ENCODE data around the gene NAV3. TPM values are rescaled to one million over a fixed set of nuclear protein-coding genes. Genes with fewer than 3 reads are reported as not detected.

The NAV3 gene
- total RNA-seq, 1 experiment from 2014 or later = 18.0 TPM

DNA sequence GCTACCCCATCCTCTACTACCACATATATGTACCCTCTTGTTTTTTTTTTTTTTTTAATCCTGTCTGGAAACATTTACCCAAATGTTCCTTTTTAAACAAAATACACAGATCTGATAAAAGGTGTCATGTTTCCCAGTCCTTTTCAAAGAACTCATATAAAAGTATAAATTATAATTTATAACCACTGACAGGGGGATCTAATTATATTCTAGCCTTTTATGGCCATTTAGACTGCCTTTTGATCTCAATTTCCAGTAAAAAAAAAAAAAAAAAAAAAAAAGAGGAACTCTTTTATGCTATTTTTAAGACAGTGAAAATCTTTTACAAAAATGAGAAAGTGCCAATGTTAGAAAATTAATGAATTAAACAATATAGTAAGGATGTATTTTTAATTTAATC, 65.0 kb downstream of the NAV3 start:
- no peak for DNase-seq (ENCODE audit: low spot score)
- intact Hi-C loops (cut with micrococcal nuclease; ENCODE audit: unreplicated experiment) = no loop called here
- Histone ChIP-seq H3K4me1 (ENCODE audit: insufficient read depth, low read length, poor library complexity, severe bottlenecking) (no peaks in the 10 kb centered on the region), H3K27ac (ENCODE audit: low read depth, low read length, poor library complexity, severe bottlenecking) (no peak overlapping the region), H3K27me3 (replicated peaks; ENCODE audit: insufficient read depth, low read depth, low read length, poor library complexity) (no peaks in the 10 kb centered on the region), H3K36me3 (ENCODE audit: insufficient read depth, low read length, poor library complexity, severe bottlenecking) (no peaks in the 10 kb centered on the region), H3K9me3 (ENCODE audit: low read depth, low read length, poor library complexity, severe bottlenecking) (no peaks in the 10 kb centered on the region), H3K4me3 (ENCODE audit: low read depth, low read length, poor library complexity, severe bottlenecking) (no peak overlapping the region)
- POLR2A ChIA-PET (ENCODE audit: low non-redundant PET) = no interaction called here
- no TSS peak for BruUV-seq (replicated peaks)
- CTCF ChIA-PET = no interaction called here
- TF ChIP-seq CTCF (conservative IDR thresholded peaks at IDR 0.05; ENCODE audit: low read depth, low read length) (no peak), EZH2 (IDR thresholded peaks at IDR 0.05; ENCODE audit: borderline replicate concordance, low read depth, low read length, poor library complexity, severe bottlenecking) (no peak)

DNA sequence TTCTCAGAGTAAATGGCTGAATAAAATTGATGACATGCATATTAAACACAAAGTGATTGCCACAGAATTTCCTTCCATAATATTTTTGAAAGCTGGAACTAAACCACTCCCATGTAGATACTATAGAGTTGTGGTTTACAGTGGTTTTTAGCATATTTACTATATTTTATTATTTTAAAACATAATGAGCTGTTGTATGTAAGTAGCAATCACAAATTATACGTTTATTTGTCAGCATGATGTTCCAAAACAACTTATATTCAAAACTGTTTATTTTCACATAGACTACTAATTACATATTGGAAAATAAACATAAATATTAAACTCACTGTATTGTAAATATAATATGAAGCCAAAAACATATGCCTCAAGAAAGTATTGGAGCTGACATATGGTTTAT, 77.2 kb downstream of the NAV3 start:
- Histone ChIP-seq H3K4me1 (ENCODE audit: insufficient read depth, low read length, poor library complexity, severe bottlenecking) (no peaks in the 10 kb centered on the region), H3K36me3 (ENCODE audit: insufficient read depth, low read length, poor library complexity, severe bottlenecking) (no peaks in the 10 kb centered on the region), H3K4me3 (ENCODE audit: low read depth, low read length, poor library complexity, severe bottlenecking) (no peak overlapping the region), H3K27ac (ENCODE audit: low read depth, low read length, poor library complexity, severe bottlenecking) (no peak overlapping the region), H3K9me3 (ENCODE audit: low read depth, low read length, poor library complexity, severe bottlenecking) (no peaks in the 10 kb centered on the region), H3K27me3 (replicated peaks; ENCODE audit: insufficient read depth, low read depth, low read length, poor library complexity) (no peaks in the 10 kb centered on the region)
- intact Hi-C loops (cut with micrococcal nuclease; ENCODE audit: unreplicated experiment) = no loop called here
- no peak for DNase-seq (ENCODE audit: low spot score)
- ChIA-PET CTCF (no interaction called here), POLR2A (ENCODE audit: low non-redundant PET) (no interaction called here)
- BruUV-seq (replicated peaks) = no TSS peak
- TF ChIP-seq EZH2 (IDR thresholded peaks at IDR 0.05; ENCODE audit: borderline replicate concordance, low read depth, low read length, poor library complexity, severe bottlenecking) = no peak
- no peak for TF ChIP-seq CTCF (conservative IDR thresholded peaks at IDR 0.05; ENCODE audit: low read depth, low read length)

DNA sequence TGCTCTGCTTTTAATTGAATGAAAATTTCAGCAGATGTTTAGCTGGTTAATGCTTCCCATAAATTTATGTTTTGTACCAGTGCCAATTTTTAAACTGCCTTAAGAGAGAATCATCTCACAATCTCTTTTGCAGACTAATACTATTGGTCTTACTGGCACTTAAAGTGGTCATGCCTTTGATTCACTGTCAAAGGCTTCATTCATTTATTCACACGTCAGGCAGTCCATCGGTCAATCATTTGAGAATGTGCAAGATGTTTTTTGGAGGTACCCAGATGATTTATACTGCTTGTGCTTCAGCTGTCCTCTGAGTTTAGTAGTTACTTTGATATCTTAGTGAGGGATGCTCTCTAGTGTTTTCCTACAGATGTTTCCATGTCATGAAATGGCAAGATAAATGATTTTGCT, 83.4 kb downstream of the NAV3 start:
- intact Hi-C loops (cut with micrococcal nuclease; ENCODE audit: unreplicated experiment) = no loop called here
- TF ChIP-seq CTCF (conservative IDR thresholded peaks at IDR 0.05; ENCODE audit: low read depth, low read length) = peak; percentile 37; the same call in 1 of the 2 replicates
- TF ChIP-seq EZH2 (IDR thresholded peaks at IDR 0.05; ENCODE audit: borderline replicate concordance, low read depth, low read length, poor library complexity, severe bottlenecking) = no peak
- Histone ChIP-seq H3K27me3 (replicated peaks; ENCODE audit: insufficient read depth, low read depth, low read length, poor library complexity) (no peaks in the 10 kb centered on the region), H3K27ac (ENCODE audit: low read depth, low read length, poor library complexity, severe bottlenecking) (no peak overlapping the region), H3K36me3 (ENCODE audit: insufficient read depth, low read length, poor library complexity, severe bottlenecking) (no peaks in the 10 kb centered on the region), H3K9me3 (ENCODE audit: low read depth, low read length, poor library complexity, severe bottlenecking) (no peaks in the 10 kb centered on the region), H3K4me3 (ENCODE audit: low read depth, low read length, poor library complexity, severe bottlenecking) (no peak overlapping the region), H3K4me1 (ENCODE audit: insufficient read depth, low read length, poor library complexity, severe bottlenecking) (peaks cover 36% of the 10 kb centered on the region)
- no TSS peak for BruUV-seq (replicated peaks)
- peak; percentile 24 for DNase-seq (ENCODE audit: low spot score)
- POLR2A ChIA-PET (ENCODE audit: low non-redundant PET) = no interaction called here
- CTCF ChIA-PET = no interaction called here

Data from A673 (cell line).